HepG2 (cell line): Measurements from ENCODE around the gene PEX14. TPM values are rescaled to one million over a fixed set of nuclear protein-coding genes. Genes with fewer than 3 reads are reported as not detected.

ENCODE experiments used
- ATAC-seq: fragments of 200-7000 bp; cut with Tn5 transposase; 3 replicates; pipeline ENCODE4 v1.9.1; 2020; ENCODE audit warnings: mild to moderate bottlenecking, moderate library complexity
- BruUV-seq: library from RNA; stranded (reverse); fragments of 400-500 nt; replicated peaks from 2 replicates; lab custom pipeline; 2021; lab: Mats Ljungman, UMichigan
- CTCF ChIA-PET: fragments of 300-600 bp; formaldehyde crosslinking; extraction: SDS; loops from one replicate; lab custom pipeline; 2021; ENCODE audit warnings: low total read pairs, inconsistent platforms, low intra/inter-chr PET ratio; lab: Yijun Ruan, JAX
- POLR2A ChIA-PET: fragments of 350-600 bp; sonication (Branson Sonifier 250); formaldehyde crosslinking; loops from one replicate; lab custom pipeline; 2020; ENCODE audit warnings: antibody characterized with exemption, inconsistent platforms; lab: Yijun Ruan, JAX
- DNase-seq: peaks from one replicate; pipeline ENCODE4 v3.0.0-alpha.2; 2015; ENCODE audit warnings: low spot score
- FAIRE-seq: peaks from 3 replicates; lab custom pipeline; 2011; peaks lifted over from hg19 to GRCh38; lab: Jason Lieb, UNC
- H2AFZ ChIP-seq: one replicate; pipeline ENCODE4 v1.6.1; 2011; ENCODE audit warnings: low read length, inconsistent platforms
- H3K27ac ChIP-seq: fragments of 300-600 bp; 3 replicates; pipeline ENCODE4 v1.8.0; 2011; ENCODE audit warnings: mixed run types, mild to moderate bottlenecking, mixed read lengths, low read length, inconsistent platforms; ENCODE audit not compliant: insufficient read depth; ENCODE audit errors: extremely low read length
- H3K27me3 ChIP-seq, 2 experiments: fragments of 200-600 bp in 1 of 2; 2 replicates in 1 of 2; 3 replicates in 1 of 2; pipeline versions ENCODE4 v1.6.0 to v1.8.0; 2011; ENCODE audit warnings: low read length in 2 of 2, mild to moderate bottlenecking in 2 of 2, moderate library complexity in 2 of 2, inconsistent platforms in 1 of 2; ENCODE audit not compliant: insufficient read depth in 2 of 2, control insufficient read depth in 1 of 2
- H3K36me3 ChIP-seq, 2 experiments: fragments of 200-600 bp in 1 of 2; replicated peaks in 1 of 2; 2 replicates in 1 of 2; 3 replicates in 1 of 2; pipeline versions ENCODE4 v1.5.1 to v1.8.0; 2011; ENCODE audit warnings: low read length in 2 of 2, inconsistent platforms in 1 of 2; ENCODE audit not compliant: insufficient read depth in 2 of 2, control insufficient read depth in 1 of 2
- H3K4me1 ChIP-seq: 2 replicates; pipeline ENCODE4 v1.5.1; 2012; ENCODE audit warnings: low read length, inconsistent platforms; ENCODE audit not compliant: insufficient read depth
- H3K4me2 ChIP-seq: 2 replicates; pipeline ENCODE4 v1.6.0; 2011; ENCODE audit warnings: low read depth, low read length, inconsistent platforms
- H3K4me3 ChIP-seq, 3 experiments: fragments of 200-600 bp in 1 of 3; sonication (generic), shearing (Covaris generic) in 1 of 3; replicated peaks in 1 of 3; 2 replicates each; pipeline ENCODE4 v1.5.1; 2011 to 2016; ENCODE audit warnings: low read length in 3 of 3, inconsistent platforms in 2 of 3, low read depth in 2 of 3, mild to moderate bottlenecking in 2 of 3, control low read depth in 1 of 3, mixed read lengths in 1 of 3; ENCODE audit not compliant: insufficient read depth in 1 of 3
- H3K79me2 ChIP-seq: one replicate; pipeline ENCODE4 v1.6.1; 2011; ENCODE audit warnings: low read length, inconsistent platforms; ENCODE audit not compliant: insufficient read depth
- H3K9ac ChIP-seq: 2 replicates; pipeline ENCODE4 v1.6.0; 2011; ENCODE audit warnings: mild to moderate bottlenecking, low read depth, low read length, inconsistent platforms; ENCODE audit not compliant: insufficient read depth
- H3K9me3 ChIP-seq: 2 replicates; pipeline ENCODE4 v1.5.1; 2012; ENCODE audit warnings: mild to moderate bottlenecking, low read length
- H4K20me1 ChIP-seq: 2 replicates; pipeline ENCODE4 v1.6.0; 2011; ENCODE audit warnings: inconsistent platforms, mild to moderate bottlenecking, low read length, moderate library complexity; ENCODE audit not compliant: insufficient read depth
- E2F2 ChIP-seq: sonication (generic); formaldehyde crosslinking; IDR thresholded peaks from 2 replicates; pipeline ENCODE4 v1.4.0; 2020; ENCODE audit warnings: missing genetic modification reagents, borderline replicate concordance
- ELF3 ChIP-seq: IDR thresholded peaks from 2 replicates; pipeline ENCODE4 v1.6.1; 2016; ENCODE audit warnings: missing genetic modification reagents, missing compliant biosample characterization
- SRY ChIP-seq: sonication (generic); formaldehyde crosslinking; IDR thresholded peaks from 2 replicates; pipeline ENCODE4 v1.8.0; 2022; ENCODE audit warnings: mild to moderate bottlenecking, missing genetic modification reagents
- ZMAT5 ChIP-seq: sonication (generic); formaldehyde crosslinking; IDR thresholded peaks from 2 replicates; pipeline ENCODE4 v1.5.0; 2020; ENCODE audit warnings: mild to moderate bottlenecking, low read depth, missing genetic modification reagents, borderline replicate concordance
- ZMYM3 ChIP-seq: sonication (generic); formaldehyde crosslinking; IDR thresholded peaks from 2 replicates; pipeline ENCODE4 v1.5.1; 2020; ENCODE audit warnings: mild to moderate bottlenecking, missing genetic modification reagents
- ZNF124 ChIP-seq: sonication (generic); formaldehyde crosslinking; IDR thresholded peaks from 2 replicates; pipeline ENCODE4 v1.4.0; 2020; ENCODE audit warnings: missing genetic modification reagents
- ZNF430 ChIP-seq: sonication (generic); formaldehyde crosslinking; IDR thresholded peaks from 2 replicates; pipeline ENCODE4 v1.9.0; 2021; ENCODE audit warnings: mild to moderate bottlenecking, missing genetic modification reagents
- ZNF441 ChIP-seq: sonication (generic); formaldehyde crosslinking; IDR thresholded peaks from 2 replicates; pipeline ENCODE4 v1.7.0; 2021; ENCODE audit warnings: missing genetic modification reagents, borderline replicate concordance
- ZNF687 ChIP-seq: sonication (generic); formaldehyde crosslinking; IDR thresholded peaks from 2 replicates; pipeline ENCODE4 v1.5.1; 2020; ENCODE audit warnings: mild to moderate bottlenecking, missing genetic modification reagents, moderate library complexity
- ZUFSP ChIP-seq: sonication (generic); formaldehyde crosslinking; IDR thresholded peaks from 2 replicates; pipeline ENCODE4 v1.9.0; 2021; ENCODE audit warnings: missing genetic modification reagents, mild to moderate bottlenecking, borderline replicate concordance
- WGBS: methylation state at CpG from one replicate; pipeline ENCODE4 v1.1.6; 2017; ENCODE audit warnings: low lambda C conversion rate; 5-methylcytosine and 5-hydroxymethylcytosine counted together
- in situ Hi-C: cut with HindIII; loops from 2 replicates; pipeline ENCODE4 v1.10.0; 2017; ENCODE audit warnings: low pct_unique_long_range_greater_than_20kb; ENCODE audit not compliant: extremely low pct_ligation_motif_present
- intact Hi-C: fragments of 100-400 bp; cut with micrococcal nuclease; formaldehyde crosslinking; loops from one replicate; pipeline ENCODE4 v1.10.0; 2022; ENCODE audit not compliant: unreplicated experiment
- polyA plus RNA-seq, 8 experiments: library from polyadenylated mRNA; depleted of rRNA in 3 of 8; stranded (reverse) in 7 of 8; unstranded in 1 of 8; fragments of >200 nt; fragmentation: Illumina TruSeq in 4 of 8; extraction: Trizol in 4 of 8; gene quantifications; 2 replicates each; pipeline versions ENCODE4 v1.2.1 to v1.2.3, GENCODE V29; 2011 to 2016; ENCODE audit warnings: low read depth in 4 of 8, missing spikeins in 1 of 8, mixed read lengths in 1 of 8; ENCODE audit not compliant: insufficient read depth in 1 of 8
- total RNA-seq, 5 experiments: library from RNA; depleted of rRNA; stranded (reverse); fragments of >200 nt; fragmentation: Illumina TruSeq; extraction: Trizol; gene quantifications; 2 replicates each; pipeline ENCODE4 v1.2.3, GENCODE V29; 2016; ENCODE audit warnings: low read depth in 1 of 5

Gene PEX14
- total and polyA plus RNA-seq, 2 of the 13 experiments (the other 11 are each of a cell fraction or from before 2014, with no cell fraction given), result 6.5 to 9.9 TPM

- Histone ChIP-seq H3K79me2 (peaks cover 5% of the 10 kb centered on the region), H3K9ac (peak overlapping the region; percentile 24; the same call in 1 of the 2 replicates), H3K4me3 (no peak overlapping the region; a peak in 1 of 6 replicates), H3K27ac (peak overlapping the region; percentile 14), H3K36me3 (no peaks in the 10 kb centered on the region), H2AFZ (no peak overlapping the region), H3K9me3 (no peaks in the 10 kb centered on the region), H3K27me3 (no peaks in the 10 kb centered on the region), H3K4me1 (peaks cover 66% of the 10 kb centered on the region), H3K4me2 (peak overlapping the region; percentile 47; the same call in 1 of the 2 replicates), H4K20me1 (no peaks in the 10 kb centered on the region)
- DNase-seq, result no peak
- ChIA-PET POLR2A (interaction anchor here (1.7 kb wide), 1 partner anchor 34 kb away, joined by 6 read pairs; the partner anchor contains the start of gene PGD), CTCF (no interaction called here)
- FAIRE-seq, result peak; percentile 30
- in situ Hi-C loops, result loop anchor here (5.0 kb wide), 1 partner anchor 64 kb away; no protein-coding TSS in a partner anchor
- no peak; the same call in 2 of the 3 replicates for ATAC-seq
- no TSS peak for BruUV-seq
- intact Hi-C loops, result loop anchor here (5.0 kb wide), 1 partner anchor 39 kb away; the partner anchor contains the start of genes DFFA and PEX14
- WGBS, result 54% methylated on average over 14 of the region's 14 CpGs
- TF ChIP-seq ZNF687 (CRISPR knock-in tag) (peak; percentile 34; the same call in 1 of the 2 replicates), ZUFSP (CRISPR knock-in tag) (no peak), SRY (no peak), ZMAT5 (CRISPR knock-in tag) (no peak), ZNF441 (CRISPR knock-in tag) (no peak), ZMYM3 (CRISPR knock-in tag) (no peak), ELF3 (no peak), ZNF124 (CRISPR knock-in tag) (no peak), E2F2 (no peak), ZNF430 (CRISPR knock-in tag) (no peak)
Observed at GRCh38 chr1:10432910-10433700, 41.6 kb upstream of the PEX14 start.
